ENCODE measurements around the gene CAMTA2. TPM values are rescaled to one million over a fixed set of nuclear protein-coding genes. Genes with fewer than 3 reads are reported as not detected.
"Not testable (repeated sequence)": the region's sequence is repeated elsewhere in the genome, so short reads cannot be mapped to it uniquely, and the experiment has no call there.

Gene CAMTA2, protein sequence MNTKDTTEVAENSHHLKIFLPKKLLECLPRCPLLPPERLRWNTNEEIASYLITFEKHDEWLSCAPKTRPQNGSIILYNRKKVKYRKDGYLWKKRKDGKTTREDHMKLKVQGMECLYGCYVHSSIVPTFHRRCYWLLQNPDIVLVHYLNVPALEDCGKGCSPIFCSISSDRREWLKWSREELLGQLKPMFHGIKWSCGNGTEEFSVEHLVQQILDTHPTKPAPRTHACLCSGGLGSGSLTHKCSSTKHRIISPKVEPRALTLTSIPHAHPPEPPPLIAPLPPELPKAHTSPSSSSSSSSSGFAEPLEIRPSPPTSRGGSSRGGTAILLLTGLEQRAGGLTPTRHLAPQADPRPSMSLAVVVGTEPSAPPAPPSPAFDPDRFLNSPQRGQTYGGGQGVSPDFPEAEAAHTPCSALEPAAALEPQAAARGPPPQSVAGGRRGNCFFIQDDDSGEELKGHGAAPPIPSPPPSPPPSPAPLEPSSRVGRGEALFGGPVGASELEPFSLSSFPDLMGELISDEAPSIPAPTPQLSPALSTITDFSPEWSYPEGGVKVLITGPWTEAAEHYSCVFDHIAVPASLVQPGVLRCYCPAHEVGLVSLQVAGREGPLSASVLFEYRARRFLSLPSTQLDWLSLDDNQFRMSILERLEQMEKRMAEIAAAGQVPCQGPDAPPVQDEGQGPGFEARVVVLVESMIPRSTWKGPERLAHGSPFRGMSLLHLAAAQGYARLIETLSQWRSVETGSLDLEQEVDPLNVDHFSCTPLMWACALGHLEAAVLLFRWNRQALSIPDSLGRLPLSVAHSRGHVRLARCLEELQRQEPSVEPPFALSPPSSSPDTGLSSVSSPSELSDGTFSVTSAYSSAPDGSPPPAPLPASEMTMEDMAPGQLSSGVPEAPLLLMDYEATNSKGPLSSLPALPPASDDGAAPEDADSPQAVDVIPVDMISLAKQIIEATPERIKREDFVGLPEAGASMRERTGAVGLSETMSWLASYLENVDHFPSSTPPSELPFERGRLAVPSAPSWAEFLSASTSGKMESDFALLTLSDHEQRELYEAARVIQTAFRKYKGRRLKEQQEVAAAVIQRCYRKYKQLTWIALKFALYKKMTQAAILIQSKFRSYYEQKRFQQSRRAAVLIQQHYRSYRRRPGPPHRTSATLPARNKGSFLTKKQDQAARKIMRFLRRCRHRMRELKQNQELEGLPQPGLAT
- polyA plus RNA-seq (ENCODE audit: insufficient read depth in 1 of 5, insufficient read length in 5 of 5, low replicate concordance in 1 of 5) = 10 to 100 TPM; 25.4 to 40.9 (median 32.4) TPM
- long read RNA-seq, donor 1, partial matches to known transcripts = 0 of 4 reads
- long read RNA-seq, donor 1, other reads (novel, unspliced or antisense) = 0 of 4 reads
- long read RNA-seq, donor 2, partial matches to known transcripts = 0 of 1 reads
- long read RNA-seq, donor 2, other reads (novel, unspliced or antisense) = 0 of 1 reads
- long read RNA-seq, donor 3, partial matches to known transcripts = 18 of 24 reads
- long read RNA-seq, donor 3, other reads (novel, unspliced or antisense) = 0 of 24 reads
- long read RNA-seq, donor 4, partial matches to known transcripts = 0 of 1 reads
- long read RNA-seq, donor 4, other reads (novel, unspliced or antisense) = 0 of 1 reads
- long read RNA-seq, donor 5, partial matches to known transcripts = 5 of 7 reads
- long read RNA-seq, donor 5, other reads (novel, unspliced or antisense) = 0 of 7 reads
- long read RNA-seq, donor 6, partial matches to known transcripts = 0 of 2 reads
- long read RNA-seq, donor 6, other reads (novel, unspliced or antisense) = 0 of 2 reads
- long read RNA-seq, donor 7, partial matches to known transcripts = 5 of 7 reads
- long read RNA-seq, donor 7, other reads (novel, unspliced or antisense) = 0 of 7 reads
- long read RNA-seq, donor 8 = 0 reads

DNA sequence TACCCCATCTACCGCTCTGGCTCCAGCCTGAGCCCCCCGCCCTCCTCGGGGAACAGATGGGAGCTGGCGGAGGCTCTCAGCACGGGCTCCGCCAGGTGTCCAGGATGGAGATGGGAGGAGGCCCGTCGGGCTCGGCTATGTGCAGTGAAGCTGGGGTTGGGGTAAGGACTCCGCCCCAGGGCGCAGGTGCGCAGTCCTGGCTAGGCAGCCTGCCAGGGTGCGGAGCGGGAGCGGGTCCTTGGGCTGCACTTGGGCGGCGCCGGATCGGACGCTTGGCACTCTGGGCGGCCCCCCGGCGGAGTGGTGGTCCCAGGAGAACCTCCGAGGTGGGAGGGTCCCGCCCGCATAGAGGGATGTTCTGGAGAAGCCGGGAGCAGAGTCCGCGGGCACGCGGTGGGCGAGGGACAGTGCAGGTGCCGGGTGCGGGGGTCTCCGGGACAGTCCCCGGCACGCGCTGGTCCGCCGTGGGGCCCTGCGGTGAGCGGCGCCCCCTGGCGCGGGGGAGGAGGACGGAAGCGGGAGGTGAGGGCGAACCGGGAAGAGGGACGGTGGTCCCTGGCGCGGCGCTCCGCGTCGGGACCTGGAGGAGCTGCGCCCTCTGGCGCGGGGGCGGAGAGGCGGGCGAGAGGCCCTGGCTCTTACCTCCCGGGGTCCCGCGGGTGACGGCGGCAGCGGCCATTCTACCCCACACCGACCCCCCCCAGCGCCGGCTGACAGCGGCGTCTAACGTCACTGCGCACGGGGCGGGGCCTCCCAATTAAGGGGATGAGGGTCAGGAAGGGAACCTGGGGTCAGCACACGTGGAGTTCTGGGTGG, at the start of gene CAMTA2:
Gene CAMTA2, minus strand, starts transcription at position 725 of the 816 bp plus-strand sequence. CDS start 1,453 bp downstream, outside the sequence.
- DNase-seq = peak; percentile 80 to 83

GRCh38 chr17:5035315-5035714, 47.8 kb upstream of the CAMTA2 start, which contains the start of gene SLC52A1:
SLC52A1 (minus strand) TSS chr17:5035426; CDS start chr17:5034606, 820 bp downstream.
- DNase-seq = no peak

DNA sequence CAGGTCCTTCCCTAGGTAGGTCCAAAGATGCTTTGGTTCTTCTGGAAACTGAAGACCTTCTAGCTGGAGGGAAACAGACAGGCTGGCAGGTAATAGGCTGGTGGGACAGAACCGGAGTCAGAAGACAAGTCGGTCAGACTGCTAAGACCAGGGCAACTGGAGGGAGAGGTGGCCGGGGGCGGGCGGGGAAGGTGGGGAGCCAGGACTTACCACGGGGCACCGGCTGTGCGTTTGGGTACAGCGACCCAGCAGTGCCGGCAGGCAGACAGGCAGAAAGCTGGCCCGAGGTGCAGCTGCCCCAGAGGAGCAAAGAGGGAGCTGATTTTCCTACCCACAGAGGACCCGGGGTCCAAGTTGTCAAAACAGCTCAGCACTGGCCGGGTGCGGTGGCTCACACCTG, 47.2 kb upstream of the CAMTA2 start:
- no peak for DNase-seq

DNA sequence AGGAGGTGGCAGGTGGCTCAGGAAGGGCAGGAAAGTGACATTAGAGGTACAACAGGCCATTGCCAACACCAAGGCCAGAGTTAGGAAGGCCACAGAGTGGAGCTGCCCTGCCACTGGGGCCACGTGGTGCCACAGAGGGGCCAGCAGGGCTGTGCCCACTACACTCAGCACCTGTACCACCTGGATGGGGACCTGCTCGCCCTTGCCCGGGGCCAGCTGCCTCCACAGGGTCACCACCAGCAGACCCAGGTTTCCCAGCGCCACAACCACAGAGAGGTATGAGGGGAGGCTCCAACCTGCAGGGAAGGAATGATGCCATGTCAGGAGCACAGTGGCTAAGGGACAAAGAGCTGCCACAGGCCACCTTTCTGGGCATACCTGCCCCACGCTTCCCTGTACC, 46.6 kb upstream of the CAMTA2 start:
- DNase-seq = no peak

DNA sequence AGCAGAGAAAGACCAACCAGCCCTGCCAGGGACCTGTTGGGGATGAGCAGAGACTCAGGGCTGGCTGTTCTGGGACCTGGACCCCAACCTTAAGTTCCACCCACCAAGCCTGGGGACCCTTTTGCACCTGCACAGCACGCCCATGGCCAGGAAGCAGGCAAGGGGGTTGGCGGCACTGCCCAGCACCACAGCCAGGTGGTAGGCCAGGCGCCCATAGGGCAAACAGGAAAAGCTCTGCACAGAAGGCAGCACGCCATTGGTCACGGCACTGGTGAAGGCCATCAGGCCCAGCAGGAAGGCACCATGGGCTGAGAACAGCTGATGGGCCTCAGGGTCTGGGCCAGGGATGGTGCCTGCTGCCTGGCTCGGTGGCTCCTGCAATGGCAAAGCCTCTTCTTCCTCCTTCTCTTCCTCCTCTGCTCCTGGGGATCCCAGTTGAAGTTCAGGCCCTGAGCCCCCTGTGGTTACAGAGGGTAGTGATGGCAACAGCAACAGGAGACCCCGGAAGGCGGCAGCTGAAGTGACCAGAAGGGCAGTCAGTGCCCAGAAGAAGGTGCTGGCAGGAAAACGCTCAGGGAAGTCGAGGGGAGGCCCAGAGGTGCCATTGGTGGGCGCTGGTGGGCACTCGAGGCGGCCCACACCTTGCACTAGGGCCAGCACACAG, 46.0 kb upstream of the CAMTA2 start:
- no peak for DNase-seq

- DNase-seq = no peak
These were observed 45.4 kb upstream of the CAMTA2 start for GRCh38 chr17:5032865-5033264.

DNA sequence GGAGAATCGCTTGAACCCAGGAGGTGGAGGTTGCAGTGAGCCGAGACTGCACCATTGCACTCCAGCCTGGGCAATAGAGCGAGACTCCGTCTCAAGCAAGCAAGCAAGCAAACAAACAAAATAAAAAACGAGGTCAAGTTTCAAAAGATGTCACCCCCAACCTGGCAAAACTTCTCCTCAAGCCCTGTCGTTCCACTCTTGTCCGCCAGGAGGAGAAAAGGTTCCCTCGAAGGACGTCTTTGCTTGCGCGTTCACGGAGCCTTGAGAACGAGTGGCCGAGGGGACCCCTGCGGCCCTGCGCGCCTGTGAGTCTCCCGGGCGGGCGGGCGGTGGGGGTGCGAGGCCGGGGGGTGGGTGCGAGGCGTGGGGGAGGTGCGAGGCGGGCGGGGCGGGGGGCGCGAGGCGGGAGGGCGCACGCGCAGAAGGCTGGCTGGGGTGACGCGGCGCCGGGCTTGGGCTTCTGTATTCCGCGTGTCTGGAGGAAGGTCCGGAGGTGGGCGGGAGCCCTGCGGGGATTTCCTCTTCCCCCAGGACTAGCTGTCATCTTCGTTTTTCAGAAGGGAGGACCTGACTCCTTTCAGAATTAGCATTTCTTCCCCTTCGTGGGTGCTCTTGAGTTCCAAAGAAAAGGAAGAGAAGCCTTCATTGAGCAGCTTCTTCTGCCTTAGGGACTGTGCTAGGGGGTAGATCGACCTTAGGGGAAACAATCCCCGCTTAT, 44.0 kb upstream of the CAMTA2 start:
- peak; percentile 81 to 84 for DNase-seq

DNA sequence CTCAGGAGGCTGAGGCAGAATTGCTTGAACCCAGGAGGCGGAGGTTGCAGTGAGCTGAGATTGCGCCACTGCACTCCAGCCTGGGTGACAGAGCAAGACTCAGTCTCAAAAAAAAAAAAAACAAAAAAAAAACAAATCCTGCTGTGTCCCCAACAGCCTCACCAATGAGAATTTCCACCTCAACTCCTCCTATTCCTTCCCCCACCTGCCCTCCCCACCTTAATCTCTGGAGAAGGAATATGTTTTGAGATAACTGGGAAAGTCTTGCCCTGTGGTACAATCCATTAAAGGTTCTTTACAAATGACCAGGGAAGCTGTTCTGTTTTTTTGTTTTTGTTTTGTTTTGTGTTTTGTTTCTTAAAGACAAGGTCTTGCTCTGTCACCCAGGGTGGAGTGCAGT, 42.7 kb upstream of the CAMTA2 start:
- not testable (repeated sequence) for DNase-seq

DNA sequence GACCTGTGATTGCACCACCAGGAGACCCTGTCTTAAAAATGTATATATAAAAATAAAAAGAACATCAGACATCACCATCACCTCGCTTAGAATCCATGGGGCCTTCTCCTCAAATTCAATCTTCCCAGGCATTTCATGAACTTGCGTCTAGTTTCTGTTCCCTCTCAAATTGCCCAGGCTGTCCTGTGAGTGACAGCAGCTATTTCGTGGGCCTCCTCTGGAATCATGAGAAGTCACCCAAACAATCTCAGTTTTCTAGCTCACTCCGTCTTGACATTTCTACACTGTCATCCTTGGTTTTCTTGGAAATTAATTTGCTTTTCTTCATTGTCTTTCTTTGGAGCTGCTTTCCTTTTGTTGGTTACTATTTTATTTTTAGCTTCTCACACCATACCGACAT, 40.4 kb upstream of the CAMTA2 start:
- DNase-seq = no peak

DNA sequence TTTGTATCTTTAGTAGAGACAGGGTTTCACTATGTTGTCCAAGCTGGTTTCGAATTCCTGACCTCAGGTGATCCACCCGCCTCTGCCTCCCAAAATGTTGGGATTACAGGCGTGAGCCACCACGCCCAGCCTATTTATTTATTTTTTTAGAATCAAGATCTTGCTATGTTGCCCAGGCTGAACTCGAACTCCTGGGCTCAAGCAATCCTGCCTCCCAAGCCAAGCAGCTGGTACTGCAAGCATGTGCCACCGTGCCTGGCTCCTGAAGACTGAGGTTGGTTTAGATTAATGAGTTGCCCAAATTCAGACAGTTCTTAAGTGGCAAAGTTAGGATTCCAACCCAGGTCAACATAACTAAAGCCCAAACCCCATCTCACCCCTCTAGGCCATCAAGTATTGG, 39.8 kb upstream of the CAMTA2 start:
- DNase-seq = no peak

DNA sequence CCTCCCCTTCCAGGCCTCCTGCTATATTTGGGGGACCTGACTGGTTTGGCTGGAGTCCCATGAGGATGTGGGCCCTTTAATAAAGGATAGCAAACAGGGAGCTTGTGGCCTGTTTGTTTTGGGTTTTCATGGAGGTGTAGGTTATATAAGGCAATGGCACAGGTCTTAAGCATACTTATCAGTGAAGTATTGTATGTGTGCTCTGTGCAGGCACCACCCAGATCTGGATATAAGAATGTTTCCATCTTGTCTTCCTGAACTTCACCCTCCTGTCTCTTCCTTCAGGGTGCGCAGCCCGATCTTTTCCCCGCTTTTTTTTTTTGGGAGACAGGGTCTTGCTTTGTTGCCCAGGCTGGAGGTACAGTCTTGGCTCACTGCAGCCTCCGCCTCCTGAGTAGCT, 37.1 kb upstream of the CAMTA2 start:
- no peak for DNase-seq

DNA sequence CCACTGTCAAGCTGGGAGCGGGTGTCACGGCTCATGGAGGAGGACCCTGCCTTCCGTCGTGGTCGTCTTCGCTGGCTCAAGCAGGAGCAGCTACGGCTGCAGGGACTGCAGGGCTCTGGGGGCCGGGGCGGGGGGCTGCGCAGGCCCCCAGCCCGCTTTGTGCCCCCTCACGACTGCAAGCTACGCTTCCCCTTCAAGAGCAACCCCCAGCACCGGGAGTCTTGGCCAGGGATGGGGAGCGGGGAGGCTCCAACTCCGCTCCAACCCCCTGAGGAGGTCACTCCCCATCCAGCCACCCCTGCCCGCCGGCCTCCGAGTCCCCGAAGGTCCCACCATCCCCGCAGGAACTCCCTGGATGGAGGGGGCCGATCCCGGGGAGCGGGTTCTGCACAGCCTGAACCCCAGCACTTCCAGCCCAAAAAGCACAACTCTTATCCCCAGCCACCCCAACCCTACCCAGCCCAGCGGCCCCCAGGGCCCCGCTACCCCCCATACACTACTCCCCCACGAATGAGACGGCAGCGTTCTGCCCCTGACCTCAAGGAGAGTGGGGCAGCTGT, 36.2 kb upstream of the CAMTA2 start:
- DNase-seq = no peak

DNA sequence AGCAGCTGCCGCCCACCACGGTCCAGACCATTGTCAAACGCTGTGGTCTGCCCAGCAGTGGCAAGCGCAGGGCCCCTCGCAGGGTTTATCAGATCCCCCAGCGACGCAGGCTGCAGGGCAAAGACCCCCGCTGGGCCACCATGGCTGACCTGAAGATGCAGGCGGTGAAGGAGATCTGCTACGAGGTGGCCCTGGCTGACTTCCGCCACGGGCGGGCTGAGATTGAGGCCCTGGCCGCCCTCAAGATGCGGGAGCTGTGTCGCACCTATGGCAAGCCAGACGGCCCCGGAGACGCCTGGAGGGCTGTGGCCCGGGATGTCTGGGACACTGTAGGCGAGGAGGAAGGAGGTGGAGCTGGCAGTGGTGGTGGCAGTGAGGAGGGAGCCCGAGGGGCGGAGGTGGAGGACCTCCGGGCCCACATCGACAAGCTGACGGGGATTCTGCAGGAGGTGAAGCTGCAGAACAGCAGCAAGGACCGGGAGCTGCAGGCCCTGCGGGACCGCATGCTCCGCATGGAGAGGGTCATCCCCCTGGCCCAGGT, 34.8 kb upstream of the CAMTA2 start:
- no peak for DNase-seq

GRCh38 chr17:5020502-5021023, 33.1 kb upstream of the CAMTA2 start:
- DNase-seq = no peak

DNA sequence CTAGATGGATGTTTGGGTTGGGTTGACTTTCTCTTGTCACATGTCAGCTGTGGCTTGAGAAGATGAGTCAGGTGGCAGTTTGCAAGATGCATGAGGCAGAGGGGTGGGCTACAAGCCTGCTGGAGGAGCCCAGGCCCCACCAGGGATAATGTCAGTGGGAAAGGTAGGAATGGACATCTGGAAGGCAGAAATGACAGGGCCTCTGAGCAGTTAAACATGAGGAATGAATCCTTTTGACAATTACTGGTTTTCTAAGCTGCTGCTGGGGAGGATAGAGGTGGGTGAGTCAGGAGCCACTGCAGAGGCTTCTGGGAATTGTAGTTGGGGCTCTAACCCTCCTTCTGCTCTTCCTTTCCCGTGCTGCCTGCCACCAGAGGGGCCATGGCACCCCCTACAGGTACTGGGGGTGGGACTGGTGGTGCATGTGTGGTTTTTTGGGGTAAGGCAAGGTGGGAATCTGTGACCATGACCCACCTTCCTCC, 32.0 kb upstream of the CAMTA2 start:
- DNase-seq = no peak

GRCh38 chr17:5014357-5014756, 26.9 kb upstream of the CAMTA2 start:
- DNase-seq = no peak

DNA sequence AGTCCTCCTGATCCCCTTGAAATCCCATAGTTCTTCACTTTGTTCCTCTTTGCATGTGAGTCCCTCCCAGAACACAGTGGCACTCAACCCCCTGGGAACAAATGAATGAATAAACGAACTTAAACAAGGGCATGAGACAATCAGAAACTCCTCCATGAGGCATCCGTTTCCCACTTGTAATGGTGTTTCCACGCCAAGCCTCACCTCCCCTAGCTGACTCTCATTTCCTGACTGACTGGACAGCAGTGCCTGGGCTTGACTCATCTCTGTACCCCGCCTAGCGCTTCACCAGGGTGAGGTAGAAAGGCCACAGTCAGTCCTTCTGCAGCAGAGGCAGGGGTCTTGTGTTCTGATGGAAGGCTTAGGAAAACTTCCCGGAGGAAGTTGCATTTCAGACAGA, 24.5 kb upstream of the CAMTA2 start:
- DNase-seq = no peak

Measured in right lung (tissue), 10 donors.